Caco-2 (cell line): ENCODE measurements around the gene MBOAT1. TPM values are rescaled to one million over a fixed set of nuclear protein-coding genes. Genes with fewer than 3 reads are reported as not detected.

Source experiments
- BruUV-seq: library from RNA; stranded (reverse); fragments of 400-500 nt; replicated peaks from 2 replicates; lab custom pipeline; 2021; lab: Mats Ljungman, UMichigan
- CTCF ChIA-PET: fragments of 300-600 bp; sonication (Branson Sonifier 250); formaldehyde crosslinking; loops from one replicate; lab custom pipeline; 2022; ENCODE audit warnings: antibody characterized with exemption; lab: Charles Lee
- POLR2A ChIA-PET: fragments of 300-600 bp; sonication (Branson Sonifier 250); formaldehyde crosslinking; loops from one replicate; lab custom pipeline; 2022; ENCODE audit warnings: antibody characterized with exemption; lab: Charles Lee
- DNase-seq, 2 experiments: peaks; one replicate each; pipeline versions ENCODE4 v3.0.0 to v3.0.0-alpha.2; 2020 to 2022
- H3K27me3 ChIP-seq: replicated peaks from 2 replicates; pipeline ENCODE4 v1.6.0; 2011; ENCODE audit warnings: low read length; ENCODE audit not compliant: control insufficient read depth, insufficient read depth
- H3K36me3 ChIP-seq: 2 replicates; pipeline ENCODE4 v1.5.1; 2011; ENCODE audit warnings: low read length; ENCODE audit not compliant: control insufficient read depth, insufficient read depth
- H3K4me1 ChIP-seq: fragments of 250-450 bp; sonication (Bioruptor Pico); 2 replicates; pipeline ENCODE4 v1.5.1; 2020; ENCODE audit warnings: mild to moderate bottlenecking
- H3K4me3 ChIP-seq: 2 replicates; pipeline ENCODE4 v1.5.1; 2011; ENCODE audit warnings: low read depth, mild to moderate bottlenecking, control low read depth, low read length
- H3K9me3 ChIP-seq: fragments of 250-450 bp; sonication (Bioruptor Pico); 2 replicates; pipeline ENCODE4 v1.5.1; 2020; ENCODE audit warnings: mild to moderate bottlenecking, moderate library complexity
- H3K27ac Mint-ChIP-seq: one replicate; pipeline ENCODE4 v1.8.0; 2022; ENCODE audit warnings: mixed read lengths; ENCODE audit not compliant: unreplicated experiment
- H3K27me3 Mint-ChIP-seq: one replicate; pipeline ENCODE4 v1.8.0; 2022; ENCODE audit warnings: mixed read lengths; ENCODE audit not compliant: insufficient read depth, unreplicated experiment
- H3K36me3 Mint-ChIP-seq: one replicate; pipeline ENCODE4 v1.8.0; 2022; ENCODE audit warnings: mild to moderate bottlenecking, mixed read lengths; ENCODE audit not compliant: insufficient read depth, unreplicated experiment
- H3K4me1 Mint-ChIP-seq: one replicate; pipeline ENCODE4 v1.8.0; 2022; ENCODE audit warnings: low read depth, mixed read lengths; ENCODE audit not compliant: unreplicated experiment
- H3K4me3 Mint-ChIP-seq: one replicate; pipeline ENCODE4 v1.8.0; 2022; ENCODE audit warnings: mild to moderate bottlenecking, moderate library complexity, mixed read lengths; ENCODE audit not compliant: unreplicated experiment
- H3K9me3 Mint-ChIP-seq: one replicate; pipeline ENCODE4 v1.8.0; 2022; ENCODE audit warnings: mixed read lengths; ENCODE audit not compliant: unreplicated experiment
- intact Hi-C: fragments of 100-400 bp; cut with micrococcal nuclease; formaldehyde crosslinking; loops from one replicate; pipeline ENCODE4 v1.10.0; 2022; ENCODE audit not compliant: unreplicated experiment
- total RNA-seq: library from RNA; stranded (reverse); gene quantifications from 2 replicates; pipeline ENCODE4 v1.2.3, GENCODE V29; 2022
- TF ChIP-seq, protein P1 (sequence below), 2 experiments: fragments of 200-600 bp in 1 of 2; IDR thresholded peaks; 1 replicate in 1 of 2; 2 replicates in 1 of 2; pipeline versions ENCODE4 v1.5.1 to v1.8.0; 2011 to 2022; ENCODE audit warnings: antibody characterized with exemption in 1 of 2, control low read depth in 1 of 2, inconsistent platforms in 1 of 2, low read depth in 1 of 2, low read length in 1 of 2, mild to moderate bottlenecking in 1 of 2, moderate library complexity in 1 of 2; ENCODE audit not compliant: insufficient read depth in 1 of 2, severe bottlenecking in 1 of 2, unreplicated experiment in 1 of 2

Gene MBOAT1
- total RNA-seq, 1 experiment from 2014 or later = 7.3 TPM

DNA sequence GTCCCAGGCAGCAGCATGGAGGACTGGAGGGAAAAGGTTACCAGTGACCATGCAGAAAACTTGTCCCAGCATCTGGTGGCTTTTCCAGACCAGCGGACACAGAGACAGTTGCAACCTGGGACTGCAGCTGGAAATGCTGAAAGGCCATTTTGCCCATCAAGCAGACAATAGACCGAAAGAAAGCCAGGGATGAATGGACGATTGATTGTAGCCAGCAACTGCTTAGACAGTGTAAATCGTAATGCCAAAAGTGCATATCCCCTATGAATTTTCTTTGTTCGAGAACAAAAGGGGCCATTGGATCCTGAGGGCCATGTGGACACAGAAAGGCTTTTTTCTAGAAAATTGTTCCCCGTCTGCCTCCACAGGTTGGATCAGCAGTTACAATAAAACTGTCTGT is 115.7 kb downstream of the MBOAT1 start:
- Mint-ChIP-seq H3K36me3 (no peaks in the 10 kb centered on the region), H3K4me3 (no peak overlapping the region), H3K9me3 (no peaks in the 10 kb centered on the region), H3K27ac (no peak overlapping the region), H3K4me1 (no peaks in the 10 kb centered on the region), H3K27me3 (no peaks in the 10 kb centered on the region)
- no peaks in the 10 kb centered on the region for H3K36me3 ChIP-seq
- ChIA-PET CTCF (no interaction called here), POLR2A (no interaction called here)
- no peaks in the 10 kb centered on the region for H3K4me1 ChIP-seq
- no TSS peak for BruUV-seq
- TF ChIP-seq, protein P1, sequence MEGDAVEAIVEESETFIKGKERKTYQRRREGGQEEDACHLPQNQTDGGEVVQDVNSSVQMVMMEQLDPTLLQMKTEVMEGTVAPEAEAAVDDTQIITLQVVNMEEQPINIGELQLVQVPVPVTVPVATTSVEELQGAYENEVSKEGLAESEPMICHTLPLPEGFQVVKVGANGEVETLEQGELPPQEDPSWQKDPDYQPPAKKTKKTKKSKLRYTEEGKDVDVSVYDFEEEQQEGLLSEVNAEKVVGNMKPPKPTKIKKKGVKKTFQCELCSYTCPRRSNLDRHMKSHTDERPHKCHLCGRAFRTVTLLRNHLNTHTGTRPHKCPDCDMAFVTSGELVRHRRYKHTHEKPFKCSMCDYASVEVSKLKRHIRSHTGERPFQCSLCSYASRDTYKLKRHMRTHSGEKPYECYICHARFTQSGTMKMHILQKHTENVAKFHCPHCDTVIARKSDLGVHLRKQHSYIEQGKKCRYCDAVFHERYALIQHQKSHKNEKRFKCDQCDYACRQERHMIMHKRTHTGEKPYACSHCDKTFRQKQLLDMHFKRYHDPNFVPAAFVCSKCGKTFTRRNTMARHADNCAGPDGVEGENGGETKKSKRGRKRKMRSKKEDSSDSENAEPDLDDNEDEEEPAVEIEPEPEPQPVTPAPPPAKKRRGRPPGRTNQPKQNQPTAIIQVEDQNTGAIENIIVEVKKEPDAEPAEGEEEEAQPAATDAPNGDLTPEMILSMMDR (IDR thresholded peaks at IDR 0.05; ENCODE audit: insufficient read depth in 1 of 2, low read depth in 1 of 2, low read length in 1 of 2, severe bottlenecking in 1 of 2, unreplicated experiment in 1 of 2) = no peak
- H3K9me3 ChIP-seq = no peaks in the 10 kb centered on the region
- intact Hi-C loops = no loop called here
- no peak overlapping the region for H3K4me3 ChIP-seq
- H3K27me3 ChIP-seq = no peaks in the 10 kb centered on the region
- no peak for DNase-seq

DNA sequence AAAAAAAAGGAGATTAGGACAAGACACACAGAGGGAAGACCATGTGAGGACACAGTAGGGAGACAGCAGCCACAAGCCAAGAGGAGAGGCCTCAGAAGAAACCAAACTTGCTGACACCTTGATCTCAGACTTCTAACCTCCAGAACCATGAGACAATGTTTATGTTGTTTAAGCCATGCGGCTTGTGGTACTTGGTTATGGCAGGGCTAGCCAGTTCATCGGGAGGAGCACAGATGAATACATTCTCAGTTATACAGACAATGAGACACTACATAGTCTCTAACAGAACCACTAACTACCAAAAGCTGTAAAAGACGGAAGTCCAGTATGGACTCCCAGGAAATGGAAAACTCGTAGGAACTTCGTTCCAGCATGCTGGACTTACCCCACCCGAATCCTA is 116.8 kb downstream of the MBOAT1 start:
- Mint-ChIP-seq H3K9me3 (no peaks in the 10 kb centered on the region), H3K27ac (no peak overlapping the region), H3K4me1 (no peaks in the 10 kb centered on the region), H3K4me3 (no peak overlapping the region), H3K27me3 (no peaks in the 10 kb centered on the region), H3K36me3 (no peaks in the 10 kb centered on the region)
- no peak for DNase-seq
- H3K36me3 ChIP-seq = no peaks in the 10 kb centered on the region
- BruUV-seq = no TSS peak
- H3K4me1 ChIP-seq = no peaks in the 10 kb centered on the region
- ChIA-PET POLR2A (no interaction called here), CTCF (no interaction called here)
- H3K27me3 ChIP-seq = no peaks in the 10 kb centered on the region
- no peak overlapping the region for H3K4me3 ChIP-seq
- TF ChIP-seq, protein P1 (IDR thresholded peaks at IDR 0.05; ENCODE audit: insufficient read depth in 1 of 2, low read depth in 1 of 2, low read length in 1 of 2, severe bottlenecking in 1 of 2, unreplicated experiment in 1 of 2) = no peak
- H3K9me3 ChIP-seq = no peaks in the 10 kb centered on the region
- intact Hi-C loops = no loop called here

DNA sequence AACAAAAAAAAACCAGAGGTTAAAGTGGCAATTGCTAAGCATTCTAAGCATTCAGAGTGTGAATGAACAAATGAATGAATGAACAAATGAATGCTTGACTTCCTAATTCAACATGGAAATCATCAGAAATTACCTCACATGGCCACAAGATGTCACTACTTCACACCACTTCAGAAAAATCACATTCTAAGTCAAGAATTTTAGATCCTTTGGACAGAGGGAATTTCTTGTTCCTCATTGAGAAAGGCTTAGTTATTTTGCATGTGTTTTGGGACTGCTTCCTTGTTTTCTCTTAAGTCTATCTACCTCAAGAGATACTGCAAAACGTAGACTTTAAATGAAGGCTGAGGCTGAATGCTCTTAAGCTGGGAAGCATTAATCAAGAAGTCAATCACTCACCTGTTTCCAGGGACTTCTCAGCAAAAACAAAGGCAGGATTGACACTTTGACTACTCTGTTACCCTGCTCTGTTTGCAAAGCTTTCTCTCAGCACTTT is 120.2 kb downstream of the MBOAT1 start:
- intact Hi-C loops = loop anchor here (1.0 kb wide), 4 partner anchors 34 to 436 kb away; partner anchors contain the start of gene MBOAT1
- H3K36me3 ChIP-seq = no peaks in the 10 kb centered on the region
- DNase-seq = peak in 1 of 2 experiments; percentile 40
- Mint-ChIP-seq H3K4me1 (no peaks in the 10 kb centered on the region), H3K9me3 (no peaks in the 10 kb centered on the region), H3K36me3 (no peaks in the 10 kb centered on the region), H3K27me3 (peaks cover 6% of the 10 kb centered on the region), H3K27ac (no peak overlapping the region), H3K4me3 (no peak overlapping the region)
- H3K4me3 ChIP-seq = no peak overlapping the region
- no peaks in the 10 kb centered on the region for H3K4me1 ChIP-seq
- no peaks in the 10 kb centered on the region for H3K9me3 ChIP-seq
- ChIA-PET POLR2A (no interaction called here), CTCF (interaction anchor here (2.9 kb wide), 1 partner anchor 34 kb away, joined by 18 read pairs; no protein-coding TSS in a partner anchor)
- H3K27me3 ChIP-seq = no peaks in the 10 kb centered on the region
- TF ChIP-seq, protein P1 (IDR thresholded peaks at IDR 0.05; ENCODE audit: insufficient read depth in 1 of 2, low read depth in 1 of 2, low read length in 1 of 2, severe bottlenecking in 1 of 2, unreplicated experiment in 1 of 2) = peak; percentile 51 to 58
- BruUV-seq = no TSS peak
